Thoracic aorta (tissue), 2 donors: ENCODE results near the gene RBP5. TPM values are rescaled to one million over a fixed set of nuclear protein-coding genes. Genes with fewer than 3 reads are reported as not detected.
A peak's percentile ranks its signal among the peaks of the same experiment; 100 is the strongest.

Experiments used
- ATAC-seq: fragments of 150-250 bp; one replicate; pipeline ENCODE4 v1.8.0; 2017; ENCODE audit warnings: low read depth; ENCODE audit not compliant: insufficient number of reproducible peaks, low FRiP score
- DNase-seq: peaks from one replicate; pipeline ENCODE4 v3.0.0-alpha.2; 2020; ENCODE audit warnings: low spot score
- H3K27ac ChIP-seq, 2 donors: fragments of 200-600 bp; sonication (generic); 1 replicate in 1 of 2; 2 replicates in 1 of 2; pipeline ENCODE4 v1.5.1; 2016; ENCODE audit warnings: mild to moderate bottlenecking in 2 of 2, moderate library complexity in 2 of 2
- H3K27me3 ChIP-seq: fragments of 200-600 bp; sonication (generic); replicated peaks from 2 replicates; pipeline ENCODE4 v1.6.0; 2016; ENCODE audit warnings: mild to moderate bottlenecking; ENCODE audit not compliant: insufficient read depth
- H3K36me3 ChIP-seq: fragments of 200-600 bp; sonication (generic); one replicate; pipeline ENCODE4 v1.5.1; 2016
- H3K4me1 ChIP-seq, 2 donors: fragments of 200-600 bp; sonication (generic); 1 replicate in 1 of 2; 2 replicates in 1 of 2; pipeline versions ENCODE4 v1.5.1 to v1.6.0; 2016; ENCODE audit warnings: low read depth in 2 of 2, mild to moderate bottlenecking in 1 of 2; ENCODE audit not compliant: control insufficient read depth in 1 of 2
- H3K4me3 ChIP-seq: fragments of 200-600 bp; sonication (generic); 2 replicates; pipeline ENCODE4 v1.5.1; 2016; ENCODE audit warnings: mild to moderate bottlenecking
- H3K9me3 ChIP-seq: fragments of 200-600 bp; sonication (generic); 2 replicates; pipeline ENCODE4 v1.5.1; 2016
- CTCF ChIP-seq: fragments of 200-600 bp; sonication (generic); IDR thresholded peaks from one replicate; pipeline ENCODE4 v1.5.1; 2019; ENCODE audit warnings: antibody characterized with exemption
- total RNA-seq, 2 donors: library from RNA; depleted of rRNA; stranded (reverse); fragments of >200 nt; gene quantifications; one replicate each; pipeline versions ENCODE4 v1.1.0 to v1.2.3, GENCODE V29; 2016

Gene RBP5
- total RNA-seq, 2 donors from 2014 or later: 0.71 TPM; not detected in 1

- Histone ChIP-seq H3K4me3 (no peak overlapping the region), H3K36me3 (peaks cover 18% of the 10 kb centered on the region), H3K9me3 (no peaks in the 10 kb centered on the region), H3K27me3 (no peaks in the 10 kb centered on the region), H3K4me1 (peaks cover 17 to 36% of the 10 kb centered on the region in 2 donors), H3K27ac (no peak overlapping the region)
- no peak for DNase-seq
- no peak for ATAC-seq
- TF ChIP-seq CTCF: no peak
These were observed 35.2 kb downstream of the RBP5 start for GRCh38 chr12:7093486-7093885.

- Histone ChIP-seq H3K27ac (peak overlapping the region; percentile 84), H3K27me3 (no peaks in the 10 kb centered on the region), H3K9me3 (no peaks in the 10 kb centered on the region), H3K4me3 (peak overlapping the region; percentile 83), H3K4me1 (peaks cover 17 to 36% of the 10 kb centered on the region in 2 donors), H3K36me3 (peaks cover 21% of the 10 kb centered on the region)
- DNase-seq (no peak), ATAC-seq (no peak)
- no peak for TF ChIP-seq CTCF
These were observed 35.7 kb downstream of the RBP5 start for GRCh38 chr12:7092986-7093460.

GRCh38 chr12:7092229-7092985, 36.3 kb downstream of the RBP5 start, which contains the start of gene C1R:
TSS of gene C1R (minus strand) at chr12:7092445. CDS start at chr12:7092388, 57 bp downstream.
- no peaks in the 10 kb centered on the region for H3K9me3 ChIP-seq
- H3K27me3 ChIP-seq: no peaks in the 10 kb centered on the region
- TF ChIP-seq CTCF: peak; percentile 89
- peak within 1 kb of the TSS; percentile 84 for H3K27ac ChIP-seq
- H3K4me3 ChIP-seq: peak within 1 kb of the TSS; percentile 83
- peak; percentile 82 for ATAC-seq
- H3K4me1 ChIP-seq: peaks cover 17 to 36% of the 10 kb centered on the region in 2 donors
- peaks cover 19% of the 10 kb centered on the region for H3K36me3 ChIP-seq
- peak; percentile 78 for DNase-seq

- H3K27me3 ChIP-seq: no peaks in the 10 kb centered on the region
- DNase-seq (no peak), ATAC-seq (no peak)
- H3K27ac ChIP-seq: peak overlapping the region; percentile 84
- TF ChIP-seq CTCF: no peak
- no peaks in the 10 kb centered on the region for H3K9me3 ChIP-seq
- H3K36me3 ChIP-seq: peaks cover 20% of the 10 kb centered on the region
- peaks cover 17 to 36% of the 10 kb centered on the region in 2 donors for H3K4me1 ChIP-seq
- H3K4me3 ChIP-seq: peak overlapping the region; percentile 83
These were observed 36.9 kb downstream of the RBP5 start for GRCh38 chr12:7091660-7092228.

GRCh38 chr12:7091171-7091570, 37.5 kb downstream of the RBP5 start:
- no peak for TF ChIP-seq CTCF
- no peak for ATAC-seq

More at GRCh38 chr12:7091171-7091570, 37.5 kb downstream of the RBP5 start:
- peaks cover 24% of the 10 kb centered on the region for H3K36me3 ChIP-seq
- no peaks in the 10 kb centered on the region for H3K27me3 ChIP-seq
- DNase-seq: no peak
- peaks cover 17 to 36% of the 10 kb centered on the region in 2 donors for H3K4me1 ChIP-seq
- H3K27ac ChIP-seq: peak overlapping the region; percentile 84
- peak overlapping the region; percentile 83 for H3K4me3 ChIP-seq
- no peaks in the 10 kb centered on the region for H3K9me3 ChIP-seq
